ENCODE measurements around the gene PTK6.

Gene PTK6

GRCh38 chr20:63484651-63485403, 52.3 kb downstream of the PTK6 start:
- Histone ChIP-seq H3K79me2 (ENCODE audit: insufficient read depth, low read length) (no peaks in the 10 kb centered on the region), H2AFZ (ENCODE audit: low read length) (no peak overlapping the region), H3K9me3 (ENCODE audit: low read length) (no peaks in the 10 kb centered on the region), H3K27me3 (ENCODE audit: insufficient read depth, low read length) (0 out of 2 replicates have a peak, but pooled peaks cover 3% of the 10 kb centered on the region), H3F3A (ENCODE audit: insufficient read depth, low read length) (no peaks in the 10 kb centered on the region), H3K4me3 (ENCODE audit: low read depth, low read length, poor library complexity, severe bottlenecking) (no peak overlapping the region), H3K4me2 (ENCODE audit: low read length) (no peak overlapping the region), H3K27ac (ENCODE audit: low read depth, low read length, poor library complexity, severe bottlenecking) (no peak overlapping the region), H3K4me1 (ENCODE audit: insufficient read depth, low read length, severe bottlenecking) (no peaks in the 10 kb centered on the region), H3K9ac (ENCODE audit: low read length) (no peak overlapping the region), H3K36me3 (ENCODE audit: insufficient read depth, low read length) (no peaks in the 10 kb centered on the region), H4K20me1 (ENCODE audit: insufficient read depth, low read length) (no peaks in the 10 kb centered on the region), H3K9me2 (ENCODE audit: low read depth, low read length) (no peaks in the 10 kb centered on the region)
- no peak for TF ChIP-seq EZH2 (IDR thresholded peaks at IDR 0.05; ENCODE audit: borderline replicate concordance, low read length)
- TF ChIP-seq, protein P1, sequence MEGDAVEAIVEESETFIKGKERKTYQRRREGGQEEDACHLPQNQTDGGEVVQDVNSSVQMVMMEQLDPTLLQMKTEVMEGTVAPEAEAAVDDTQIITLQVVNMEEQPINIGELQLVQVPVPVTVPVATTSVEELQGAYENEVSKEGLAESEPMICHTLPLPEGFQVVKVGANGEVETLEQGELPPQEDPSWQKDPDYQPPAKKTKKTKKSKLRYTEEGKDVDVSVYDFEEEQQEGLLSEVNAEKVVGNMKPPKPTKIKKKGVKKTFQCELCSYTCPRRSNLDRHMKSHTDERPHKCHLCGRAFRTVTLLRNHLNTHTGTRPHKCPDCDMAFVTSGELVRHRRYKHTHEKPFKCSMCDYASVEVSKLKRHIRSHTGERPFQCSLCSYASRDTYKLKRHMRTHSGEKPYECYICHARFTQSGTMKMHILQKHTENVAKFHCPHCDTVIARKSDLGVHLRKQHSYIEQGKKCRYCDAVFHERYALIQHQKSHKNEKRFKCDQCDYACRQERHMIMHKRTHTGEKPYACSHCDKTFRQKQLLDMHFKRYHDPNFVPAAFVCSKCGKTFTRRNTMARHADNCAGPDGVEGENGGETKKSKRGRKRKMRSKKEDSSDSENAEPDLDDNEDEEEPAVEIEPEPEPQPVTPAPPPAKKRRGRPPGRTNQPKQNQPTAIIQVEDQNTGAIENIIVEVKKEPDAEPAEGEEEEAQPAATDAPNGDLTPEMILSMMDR (IDR thresholded peaks at IDR 0.05; ENCODE audit: low read length) = no peak

- Histone ChIP-seq H3K4me1 (ENCODE audit: insufficient read depth, low read length, severe bottlenecking) (no peaks in the 10 kb centered on the region), H4K20me1 (ENCODE audit: insufficient read depth, low read length) (no peaks in the 10 kb centered on the region), H3K79me2 (ENCODE audit: insufficient read depth, low read length) (no peaks in the 10 kb centered on the region), H3F3A (ENCODE audit: insufficient read depth, low read length) (no peaks in the 10 kb centered on the region), H3K9me2 (ENCODE audit: low read depth, low read length) (no peaks in the 10 kb centered on the region), H3K4me3 (ENCODE audit: low read depth, low read length, poor library complexity, severe bottlenecking) (no peak overlapping the region), H3K27ac (ENCODE audit: low read depth, low read length, poor library complexity, severe bottlenecking) (no peak overlapping the region), H3K27me3 (ENCODE audit: insufficient read depth, low read length) (0 out of 2 replicates have a peak, but pooled peaks cover 3% of the 10 kb centered on the region), H3K9ac (ENCODE audit: low read length) (no peak overlapping the region), H3K9me3 (ENCODE audit: low read length) (no peaks in the 10 kb centered on the region), H2AFZ (ENCODE audit: low read length) (no peak overlapping the region), H3K36me3 (ENCODE audit: insufficient read depth, low read length) (no peaks in the 10 kb centered on the region), H3K4me2 (ENCODE audit: low read length) (no peak overlapping the region)
- TF ChIP-seq, protein P1 (IDR thresholded peaks at IDR 0.05; ENCODE audit: low read length) = no peak
- TF ChIP-seq EZH2 (IDR thresholded peaks at IDR 0.05; ENCODE audit: borderline replicate concordance, low read length) = no peak
Observed at GRCh38 chr20:63484236-63484635, 52.9 kb downstream of the PTK6 start.

GRCh38 chr20:63483834-63484233, 53.3 kb downstream of the PTK6 start:
- H3F3A ChIP-seq (ENCODE audit: insufficient read depth, low read length) = no peaks in the 10 kb centered on the region
- no peak overlapping the region for H2AFZ ChIP-seq (ENCODE audit: low read length)
- H3K79me2 ChIP-seq (ENCODE audit: insufficient read depth, low read length) = no peaks in the 10 kb centered on the region
- no peaks in the 10 kb centered on the region for H3K4me1 ChIP-seq (ENCODE audit: insufficient read depth, low read length, severe bottlenecking)
- H3K9ac ChIP-seq (ENCODE audit: low read length) = no peak overlapping the region
- no peaks in the 10 kb centered on the region for H3K36me3 ChIP-seq (ENCODE audit: insufficient read depth, low read length)
- TF ChIP-seq, protein P1 (IDR thresholded peaks at IDR 0.05; ENCODE audit: low read length) = peak; percentile 14; the same call in 1 of the 2 replicates
- no peak for TF ChIP-seq EZH2 (IDR thresholded peaks at IDR 0.05; ENCODE audit: borderline replicate concordance, low read length)
- no peak overlapping the region for H3K27ac ChIP-seq (ENCODE audit: low read depth, low read length, poor library complexity, severe bottlenecking)
- no peaks in the 10 kb centered on the region for H3K9me3 ChIP-seq (ENCODE audit: low read length)
- H3K4me3 ChIP-seq (ENCODE audit: low read depth, low read length, poor library complexity, severe bottlenecking) = no peak overlapping the region
- 0 out of 2 replicates have a peak, but pooled peaks cover 3% of the 10 kb centered on the region for H3K27me3 ChIP-seq (ENCODE audit: insufficient read depth, low read length)
- H3K9me2 ChIP-seq (ENCODE audit: low read depth, low read length) = no peaks in the 10 kb centered on the region
- H3K4me2 ChIP-seq (ENCODE audit: low read length) = no peak overlapping the region
- no peaks in the 10 kb centered on the region for H4K20me1 ChIP-seq (ENCODE audit: insufficient read depth, low read length)
